ENCODE results near the gene IL6. TPM values are rescaled to one million over a fixed set of nuclear protein-coding genes. Genes with fewer than 3 reads are reported as not detected.
"Not testable (repeated sequence)": the region's sequence is repeated elsewhere in the genome, so short reads cannot be mapped to it uniquely, and the experiment has no call there.

IL6 gene
- total RNA-seq, 2 donors from 2014 or later = 0.34 to 0.76 TPM

DNA sequence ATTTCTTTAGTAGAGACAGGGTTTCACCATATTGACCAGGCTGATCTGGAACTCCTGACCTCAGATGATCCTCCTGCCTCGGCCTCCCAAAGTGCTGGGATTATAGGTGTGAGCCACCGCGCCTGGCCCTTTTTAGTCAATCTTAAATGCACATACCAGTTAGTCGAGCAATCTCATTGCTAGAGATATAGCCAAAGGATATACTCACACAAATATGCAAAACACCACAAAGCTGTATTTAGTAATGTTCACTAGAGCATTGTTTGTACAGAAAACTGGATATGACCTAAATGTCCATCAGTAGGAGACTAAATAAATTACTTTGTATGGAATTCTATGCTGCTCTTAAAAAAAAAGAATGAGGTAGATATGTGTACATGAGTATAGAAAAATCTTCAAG lies 24.5 kb upstream of the IL6 start:
- intact Hi-C loops (cut with DNase I, micrococcal nuclease) = no loop called here
- ATAC-seq = no peak

DNA sequence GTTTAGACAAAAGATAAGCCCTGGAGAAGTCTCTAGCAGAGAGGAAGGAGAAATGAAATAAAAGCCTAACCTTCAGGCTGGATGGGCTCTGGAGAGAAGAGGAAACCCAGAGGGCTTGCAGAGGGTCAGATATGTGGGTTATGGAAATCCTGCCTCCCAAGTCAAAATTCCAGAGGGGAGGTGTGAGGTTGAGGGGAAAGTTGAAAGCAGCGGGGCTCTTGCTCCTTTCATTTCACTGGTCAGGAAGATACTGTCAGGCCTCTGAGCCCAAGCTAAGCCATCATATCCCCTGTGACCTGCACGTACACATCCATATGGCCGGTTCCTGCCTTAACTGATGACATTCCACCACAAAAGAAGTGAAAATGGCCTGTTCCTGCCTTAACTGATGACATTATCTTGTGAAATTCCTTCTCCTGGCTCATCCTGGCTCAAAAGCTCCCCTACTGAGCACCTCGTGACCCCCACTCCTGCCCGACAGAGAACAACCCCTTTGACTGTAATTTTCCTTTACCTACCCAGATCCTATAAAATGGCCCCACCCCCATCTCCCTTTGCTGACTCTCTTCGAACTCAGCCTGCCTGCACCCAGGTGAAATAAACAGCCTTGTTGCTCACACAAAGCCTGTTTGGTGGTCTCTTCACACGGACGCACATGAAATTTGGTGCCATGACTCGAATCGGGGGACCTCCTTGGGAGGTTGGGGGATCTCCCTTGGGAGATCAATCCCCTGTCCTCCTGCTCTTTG lies 23.7 kb upstream of the IL6 start:
- intact Hi-C loops (cut with DNase I, micrococcal nuclease); ATAC-seq; DNase-seq: not testable (repeated sequence)

More for the DNA sequence above, 24.5 kb upstream of the IL6 start:
- no peak for DNase-seq

DNA sequence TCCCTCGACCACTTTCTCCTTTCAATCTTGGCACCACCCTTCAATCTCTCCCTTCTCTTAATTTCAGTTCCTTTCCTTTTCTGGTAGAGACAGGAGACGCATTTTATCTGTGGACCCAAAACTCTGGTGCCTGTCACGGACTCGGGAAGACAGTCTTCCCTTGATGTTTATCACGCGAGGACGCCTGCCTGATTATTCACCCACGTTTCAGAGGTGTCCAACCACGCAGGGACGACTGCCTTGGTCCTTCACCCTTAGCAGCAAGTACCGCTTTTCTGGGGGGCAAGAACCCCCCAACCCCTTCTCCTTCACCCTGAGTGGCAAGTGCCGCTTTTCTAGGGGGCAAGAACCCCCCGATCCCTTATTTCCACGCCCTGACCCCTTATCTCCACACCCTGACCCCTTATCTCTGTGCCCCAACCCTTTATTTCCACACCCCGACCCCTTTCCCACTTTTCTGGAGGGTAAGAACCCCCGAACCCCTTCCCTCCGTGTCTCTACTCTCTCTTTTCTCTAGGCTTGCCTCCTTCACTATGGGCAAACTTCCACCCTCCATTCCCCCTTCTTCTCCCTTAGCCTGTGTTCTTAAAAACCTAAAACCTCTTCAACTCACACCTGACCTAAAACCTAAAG lies 22.9 kb upstream of the IL6 start:
- intact Hi-C loops (cut with DNase I, micrococcal nuclease); DNase-seq; ATAC-seq: not testable (repeated sequence)

DNA sequence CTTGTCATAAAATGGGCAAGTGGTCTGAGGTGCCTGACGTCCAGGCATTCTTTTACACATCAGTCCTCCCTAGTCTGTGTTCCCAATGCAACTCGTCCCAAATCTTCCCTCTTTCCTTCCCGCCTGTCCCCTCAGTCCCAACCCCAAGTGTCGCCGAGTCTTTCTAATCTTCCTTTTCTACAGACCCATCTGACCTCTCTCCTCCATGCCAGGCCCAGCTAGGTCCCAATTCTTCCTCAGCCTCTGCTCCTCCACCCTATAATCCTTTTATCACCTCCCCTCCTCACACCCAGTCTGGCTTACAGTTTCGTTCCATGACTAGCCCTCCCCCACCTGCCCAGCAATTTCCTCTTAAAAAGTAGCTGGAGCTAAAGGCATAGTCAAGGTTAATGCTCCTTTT lies 22.3 kb upstream of the IL6 start:
- DNase-seq; ATAC-seq; intact Hi-C loops (cut with DNase I, micrococcal nuclease): not testable (repeated sequence)

DNA sequence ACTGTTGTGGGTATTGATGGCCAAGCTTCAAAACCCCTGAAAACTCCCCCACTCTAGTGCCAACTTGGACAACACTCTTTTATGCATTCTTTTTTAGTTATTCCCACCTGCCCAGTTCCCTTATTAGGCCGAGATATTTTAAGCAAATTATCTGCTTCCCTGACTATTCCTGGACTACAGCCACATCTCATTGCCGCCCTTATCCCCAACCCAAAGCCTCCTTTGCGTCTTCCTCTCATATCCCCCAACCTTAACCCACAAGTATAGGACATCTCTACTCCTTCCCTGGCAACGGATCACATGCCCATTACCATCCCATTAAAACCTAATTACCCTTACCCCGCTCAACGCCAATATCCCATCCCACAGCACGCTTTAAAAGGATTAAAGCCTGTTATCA lies 21.1 kb upstream of the IL6 start:
- ATAC-seq; intact Hi-C loops (cut with DNase I, micrococcal nuclease): not testable (repeated sequence)

DNA sequence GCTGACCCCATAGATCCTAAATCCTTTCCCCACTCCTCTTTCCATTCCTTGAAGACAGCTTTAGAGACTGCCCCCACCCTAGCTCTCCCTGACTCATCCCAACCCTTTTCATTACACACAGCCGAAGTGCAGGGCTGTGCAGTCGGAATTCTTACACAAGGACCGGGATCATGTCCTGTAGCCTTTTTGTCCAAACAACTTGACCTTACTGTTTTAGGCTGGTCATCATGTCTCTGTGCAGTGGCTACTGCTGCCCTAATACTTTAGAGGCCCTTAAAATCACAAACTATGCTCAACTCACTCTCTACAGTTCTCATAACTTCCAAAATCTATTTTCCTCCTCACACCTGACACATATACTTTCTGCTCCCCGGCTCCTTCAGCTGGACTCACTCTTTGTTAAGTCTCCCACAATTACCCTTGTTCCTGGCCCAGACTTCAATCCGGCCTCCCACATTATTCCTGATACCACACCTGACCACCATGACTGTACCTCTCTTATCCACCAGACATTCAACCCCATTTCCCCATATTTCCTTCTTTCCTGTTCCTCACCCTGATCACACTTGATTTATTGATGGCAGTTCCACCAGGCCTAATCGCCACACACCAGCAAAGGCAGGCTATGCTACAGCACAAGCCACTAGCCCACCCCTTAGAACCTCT lies 19.8 kb upstream of the IL6 start:
- DNase-seq; intact Hi-C loops (cut with DNase I, micrococcal nuclease); ATAC-seq: not testable (repeated sequence)

More for the DNA sequence above, 21.1 kb upstream of the IL6 start:
- not testable (repeated sequence) for DNase-seq

DNA sequence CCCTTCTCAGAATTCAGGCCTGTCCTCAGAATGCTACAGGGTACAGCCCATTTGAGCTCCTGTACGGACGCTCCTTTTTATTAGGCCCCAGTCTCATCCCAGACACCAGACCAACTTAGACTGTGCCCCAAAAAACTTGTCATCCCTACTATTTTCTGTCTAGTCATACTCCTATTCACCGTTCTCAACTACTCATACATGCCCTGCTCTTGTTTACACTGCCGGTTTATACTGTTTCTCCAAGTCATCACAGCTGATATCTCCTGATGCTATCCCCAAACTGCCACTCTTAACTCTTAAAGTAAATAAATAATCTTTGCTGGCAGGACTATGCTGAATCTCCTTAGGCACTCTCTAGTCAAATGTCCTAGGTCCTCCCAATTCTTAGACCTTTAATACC lies 18.8 kb upstream of the IL6 start:
- DNase-seq; ATAC-seq; intact Hi-C loops (cut with DNase I, micrococcal nuclease): not testable (repeated sequence)

DNA sequence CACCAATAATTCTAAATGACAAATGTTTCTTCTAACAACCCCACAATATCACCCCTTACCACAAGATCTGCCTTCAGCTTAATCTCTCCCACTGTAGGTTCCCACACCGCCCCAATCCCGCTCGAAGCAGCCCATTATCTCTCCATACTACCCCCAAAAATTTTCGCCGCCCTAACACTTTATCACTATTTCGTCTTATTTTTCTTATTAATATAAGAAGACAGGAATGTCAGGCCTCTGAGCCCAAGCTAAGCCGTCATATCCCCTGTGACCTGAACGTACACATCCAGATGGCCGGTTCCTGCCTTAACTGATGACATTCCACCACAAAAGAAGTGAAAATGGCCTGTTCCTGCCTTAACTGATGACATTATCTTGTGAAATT lies 18.3 kb upstream of the IL6 start:
- intact Hi-C loops (cut with DNase I, micrococcal nuclease); DNase-seq; ATAC-seq: not testable (repeated sequence)

DNA sequence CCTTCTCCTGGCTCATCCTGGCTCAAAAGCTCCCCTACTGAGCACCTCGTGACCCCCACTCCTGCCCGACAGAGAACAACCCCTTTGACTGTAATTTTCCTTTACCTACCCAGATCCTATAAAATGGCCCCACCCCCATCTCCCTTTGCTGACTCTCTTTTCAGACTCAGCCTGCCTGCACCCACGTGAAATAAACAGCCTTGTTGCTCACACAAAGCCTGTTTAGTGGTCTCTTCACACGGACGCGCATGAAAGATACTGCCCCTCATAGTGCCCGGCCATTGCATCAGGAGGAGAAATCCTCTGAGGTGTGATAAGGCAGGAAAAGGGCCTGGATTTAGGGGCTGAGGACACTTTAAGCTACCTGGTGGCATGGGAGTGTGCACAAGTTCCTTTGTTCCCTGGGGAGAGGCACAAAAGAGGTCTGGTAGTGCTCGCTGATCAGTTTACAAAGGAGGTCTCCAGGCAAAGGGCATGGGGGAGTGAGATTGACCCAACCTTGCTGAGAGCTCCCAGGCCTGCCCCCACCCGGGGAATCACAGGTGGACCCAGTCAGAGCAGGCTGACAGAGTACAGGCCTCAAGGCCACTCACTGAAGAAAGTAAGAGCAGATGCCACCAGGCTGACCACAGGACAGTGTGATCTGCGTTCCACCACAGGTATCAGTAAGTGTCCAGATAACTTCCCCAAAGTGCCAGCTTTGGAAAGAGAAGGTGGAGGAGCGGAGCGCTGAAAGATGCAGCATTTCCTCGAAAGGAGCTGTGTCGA lies 17.8 kb upstream of the IL6 start:
- ATAC-seq; DNase-seq; intact Hi-C loops (cut with DNase I, micrococcal nuclease): not testable (repeated sequence)

DNA sequence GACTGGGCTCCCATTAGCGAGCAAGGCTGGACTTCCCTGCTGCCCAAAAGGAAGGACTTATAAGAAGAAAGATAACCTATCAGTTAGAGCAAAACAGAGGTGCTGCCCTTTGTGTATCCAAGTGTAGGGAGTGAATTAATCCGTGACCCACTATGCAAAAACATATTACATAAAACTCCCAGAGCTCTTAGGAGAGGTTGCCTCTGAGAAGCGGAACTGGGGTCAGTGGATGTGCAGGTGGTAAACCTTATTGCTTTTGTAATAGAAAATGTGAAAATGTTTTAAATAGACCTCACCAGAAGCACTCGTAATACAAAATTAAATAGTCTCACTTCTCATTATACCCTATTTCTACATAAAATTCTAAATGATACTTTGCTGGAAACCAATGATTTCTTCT lies 17.1 kb upstream of the IL6 start:
- intact Hi-C loops (cut with DNase I, micrococcal nuclease) = no loop called here
- ATAC-seq (no peak), DNase-seq (no peak)

DNA sequence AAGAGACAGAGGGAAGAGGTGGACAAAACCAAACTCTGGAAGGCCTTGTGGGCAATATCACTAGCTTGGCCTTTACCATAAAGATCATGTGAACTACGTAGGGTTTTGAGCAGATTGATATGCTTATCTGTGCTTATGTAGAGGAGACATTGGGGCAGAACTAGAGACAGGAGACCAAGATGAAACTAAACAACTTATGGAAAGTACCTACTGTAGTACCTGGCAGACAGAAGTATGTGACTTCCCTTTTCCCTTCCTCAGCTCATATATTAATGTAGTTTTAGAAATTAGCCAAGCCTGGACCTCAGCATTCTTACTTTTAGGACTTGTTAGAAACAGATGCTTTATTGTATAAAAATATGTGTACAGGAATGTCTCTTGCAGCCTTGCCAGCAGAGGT lies 14.0 kb upstream of the IL6 start:
- DNase-seq (no peak), ATAC-seq (no peak)
- intact Hi-C loops (cut with DNase I, micrococcal nuclease) = no loop called here

DNA sequence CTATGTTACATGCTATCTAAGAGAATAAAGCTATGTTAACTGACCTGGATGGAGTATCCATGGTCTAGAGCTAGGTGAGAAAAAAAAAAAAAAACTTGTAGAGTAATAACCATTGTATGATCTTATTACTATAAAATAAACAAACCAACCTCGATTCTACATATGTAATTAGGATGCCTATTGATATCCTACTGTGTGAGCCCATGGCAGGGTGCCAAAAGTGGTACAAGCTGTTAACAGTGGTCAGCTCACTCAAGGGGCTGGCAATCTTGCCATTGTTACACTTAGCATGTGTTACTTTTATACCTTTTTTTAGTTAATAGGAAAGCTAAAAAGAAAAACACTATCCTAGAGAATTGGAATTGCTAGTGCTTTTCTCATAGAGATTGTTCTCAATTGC lies 13.5 kb upstream of the IL6 start:
- DNase-seq (no peak), ATAC-seq (no peak)
- intact Hi-C loops (cut with DNase I, micrococcal nuclease) = no loop called here

DNA sequence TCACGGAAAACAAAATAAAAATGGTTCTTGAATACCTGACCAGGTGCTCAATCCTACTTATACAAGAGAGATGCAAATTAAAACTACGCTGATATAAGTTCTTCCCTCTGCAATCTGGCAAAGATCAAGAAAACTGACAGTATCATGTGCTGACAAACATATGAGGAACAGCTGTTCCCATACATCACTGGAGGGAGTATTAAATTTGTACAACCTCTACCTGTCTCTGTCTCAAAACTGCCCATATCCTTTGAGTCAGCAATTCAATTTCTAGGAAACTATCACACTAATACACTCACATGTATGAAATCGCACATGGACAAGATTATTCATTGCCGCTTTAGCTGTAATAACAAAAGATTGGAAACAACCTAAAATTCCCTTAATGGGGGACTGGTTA lies 11.0 kb upstream of the IL6 start:
- ATAC-seq (no peak), DNase-seq (no peak)
- intact Hi-C loops (cut with DNase I, micrococcal nuclease) = no loop called here

DNA sequence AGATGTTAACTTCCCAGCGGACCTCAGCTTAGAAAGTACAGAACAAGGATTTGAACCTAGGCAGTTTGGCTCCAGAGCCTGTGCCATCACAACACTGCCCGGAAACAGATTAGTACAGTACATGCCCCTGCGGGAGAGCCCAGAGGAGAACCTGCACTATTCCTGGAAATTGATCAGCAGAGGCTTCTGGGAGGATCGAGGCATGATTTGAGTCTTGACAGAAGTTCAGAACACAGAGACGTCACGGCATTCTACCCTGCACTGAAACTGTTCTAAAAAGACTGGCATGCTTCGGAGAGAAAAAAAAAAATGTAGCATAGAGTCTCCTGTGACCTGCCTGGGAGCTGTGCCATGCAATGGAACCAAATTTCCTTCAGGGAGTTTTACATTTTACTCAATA lies 9.2 kb upstream of the IL6 start:
- no peak for ATAC-seq
- DNase-seq = no peak
- intact Hi-C loops (cut with DNase I, micrococcal nuclease) = no loop called here

DNA sequence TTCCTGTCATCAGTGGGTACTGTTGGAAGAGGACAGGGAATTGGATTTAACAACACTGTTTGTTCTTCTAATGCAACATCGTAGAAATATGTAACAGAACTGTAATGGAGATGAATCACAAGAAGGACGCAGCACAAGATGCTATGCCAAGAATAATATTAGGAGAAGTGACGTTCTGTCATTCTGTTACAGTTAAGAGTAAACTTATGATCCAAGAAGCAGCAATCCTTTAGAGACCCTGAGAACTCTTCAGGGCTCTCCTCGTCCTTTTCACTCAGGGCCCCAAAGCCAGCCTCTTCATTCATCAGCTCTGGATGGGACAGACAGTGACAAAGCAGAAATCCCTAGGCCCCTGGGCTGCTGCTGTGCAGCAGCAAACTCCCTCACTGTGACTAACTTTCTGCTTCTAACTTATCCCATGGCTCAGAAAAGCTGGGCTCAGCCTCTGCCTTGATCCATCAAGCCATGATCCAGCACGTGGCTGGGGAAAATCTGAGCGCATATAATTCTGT lies 8.7 kb upstream of the IL6 start:
- intact Hi-C loops (cut with DNase I, micrococcal nuclease) = no loop called here
- no peak for ATAC-seq

DNA sequence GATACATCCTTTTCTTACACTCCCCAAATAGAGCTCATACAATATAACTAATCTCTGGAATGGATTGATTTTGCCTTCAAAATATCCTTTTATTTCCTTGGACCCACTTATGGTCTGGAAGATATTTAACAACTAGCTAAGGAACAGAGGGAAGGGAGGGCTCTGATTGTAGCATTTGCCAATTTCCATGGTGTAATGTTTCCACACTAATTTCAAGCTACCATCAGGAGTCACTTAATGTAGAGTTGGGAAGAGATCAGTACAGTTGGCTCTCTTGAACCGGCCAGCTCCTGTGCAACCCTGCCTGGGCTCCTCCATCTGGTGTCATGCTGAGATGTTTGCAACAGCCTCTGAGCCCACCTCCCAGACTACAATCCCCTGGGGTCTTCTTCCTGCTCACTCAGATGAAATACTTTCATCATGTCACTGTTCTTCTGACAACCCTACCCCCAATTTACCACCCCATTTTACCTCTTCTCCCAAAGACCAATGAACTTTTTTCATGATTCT lies 8.0 kb upstream of the IL6 start:
- ATAC-seq = no peak
- no peak for DNase-seq
- intact Hi-C loops (cut with DNase I, micrococcal nuclease) = no loop called here

More for the DNA sequence above, 8.7 kb upstream of the IL6 start:
- DNase-seq = no peak

DNA sequence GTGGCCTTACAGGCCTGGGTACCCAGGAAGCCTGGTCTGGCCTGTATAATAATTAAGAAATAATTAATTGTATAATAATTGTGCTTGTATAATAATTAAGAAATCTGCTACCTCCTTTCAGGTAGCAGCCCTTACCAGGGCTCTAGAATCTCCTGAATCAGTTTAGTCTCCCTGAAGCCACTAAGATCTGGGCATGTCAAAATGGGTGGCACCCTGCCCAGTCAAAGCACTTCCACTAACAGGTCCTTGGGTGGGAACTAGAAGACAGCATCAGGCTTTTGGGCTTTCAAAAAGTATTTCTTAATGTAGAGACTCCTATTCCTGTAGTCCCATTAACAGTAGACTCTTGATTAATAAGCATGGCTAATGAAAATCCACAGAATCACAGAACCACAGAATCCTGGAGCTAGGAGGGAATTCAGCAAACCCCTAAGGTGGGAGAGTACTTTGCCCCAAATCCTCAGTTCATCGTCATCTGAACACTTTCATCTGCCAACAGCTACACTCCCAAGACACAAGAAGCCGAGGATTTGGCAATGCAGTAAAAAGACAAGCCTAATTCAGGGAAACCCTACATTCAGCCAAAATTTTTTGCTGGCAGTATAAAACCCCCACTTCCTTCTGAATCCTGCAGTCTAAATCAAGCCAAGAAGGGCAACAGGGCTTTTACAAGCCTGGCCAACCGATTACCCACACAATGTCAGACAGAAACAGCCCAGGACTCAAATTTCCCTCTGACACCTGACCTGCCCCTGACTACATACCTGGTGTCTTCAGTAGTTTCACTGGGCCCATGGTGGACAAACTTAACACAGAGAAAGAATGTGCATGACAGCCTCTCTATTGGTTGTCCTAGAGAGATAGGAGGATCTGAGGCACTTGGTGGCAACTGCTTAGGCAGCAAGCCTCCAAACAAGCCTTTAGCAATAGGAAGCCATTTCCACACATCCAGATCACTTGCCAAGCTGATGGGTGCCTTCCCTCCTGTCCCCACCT lies 5.9 kb upstream of the IL6 start:
- intact Hi-C loops (cut with DNase I, micrococcal nuclease) = no loop called here
- no peak for ATAC-seq
- DNase-seq = no peak
